OCI-LY7 (cell line): ENCODE measurements around the gene GJD2. TPM values are rescaled to one million over a fixed set of nuclear protein-coding genes. Genes with fewer than 3 reads are reported as not detected.

Source experiments
- BruUV-seq: library from RNA; stranded (reverse); fragments of 400-500 nt; replicated peaks from 2 replicates; lab custom pipeline; 2021; lab: Mats Ljungman, UMichigan
- CTCF ChIA-PET: fragments of 300-600 bp; sonication (Branson Sonifier 250); formaldehyde crosslinking; loops from one replicate; lab custom pipeline; 2022; ENCODE audit warnings: antibody characterized with exemption; ENCODE audit not compliant: unreplicated experiment; lab: Charles Lee
- POLR2A ChIA-PET: fragments of 300-600 bp; sonication (Branson Sonifier 250); formaldehyde crosslinking; loops from one replicate; lab custom pipeline; 2022; ENCODE audit warnings: antibody characterized with exemption; lab: Charles Lee
- DNase-seq: peaks from one replicate; pipeline ENCODE4 v3.0.0-alpha.2; 2015; ENCODE audit warnings: low spot score
- H2AFZ ChIP-seq: fragments of 200-600 bp; sonication (generic), shearing (Covaris generic); 2 replicates; pipeline ENCODE4 v1.6.1; 2014; ENCODE audit warnings: mild to moderate bottlenecking, antibody characterized with exemption, low read length, moderate library complexity
- H3K27ac ChIP-seq: fragments of 200-600 bp; sonication (generic); 2 replicates; pipeline ENCODE4 v1.5.1; 2014; ENCODE audit warnings: mixed run types, low read depth, mild to moderate bottlenecking, moderate library complexity, low read length, inconsistent platforms; ENCODE audit not compliant: poor library complexity, severe bottlenecking
- H3K36me3 ChIP-seq: fragments of 200-600 bp; sonication (generic); 2 replicates; pipeline ENCODE4 v1.6.1; 2014; ENCODE audit warnings: mild to moderate bottlenecking, antibody characterized with exemption, low read length, moderate library complexity, mixed read lengths; ENCODE audit not compliant: insufficient read depth
- H3K4me1 ChIP-seq: fragments of 200-600 bp; sonication (generic); 2 replicates; pipeline ENCODE4 v1.5.1; 2014; ENCODE audit warnings: mild to moderate bottlenecking, low read length; ENCODE audit not compliant: insufficient read depth, poor library complexity, severe bottlenecking
- H3K4me2 ChIP-seq: fragments of 200-600 bp; sonication (generic); 2 replicates; pipeline ENCODE4 v1.6.1; 2014; ENCODE audit warnings: mild to moderate bottlenecking, low read length
- H3K4me3 ChIP-seq: fragments of 200-600 bp; sonication (generic); 2 replicates; pipeline ENCODE4 v1.5.1; 2014; ENCODE audit warnings: mild to moderate bottlenecking, low read depth, low read length; ENCODE audit not compliant: poor library complexity, severe bottlenecking
- H3K79me2 ChIP-seq: fragments of 200-600 bp; sonication (generic); 2 replicates; pipeline ENCODE4 v1.6.1; 2016; ENCODE audit warnings: low read depth, mild to moderate bottlenecking, low read length, moderate library complexity, mixed read lengths; ENCODE audit not compliant: insufficient read depth
- H3K9me2 ChIP-seq: fragments of 200-600 bp; sonication (generic); 2 replicates; pipeline ENCODE4 v1.6.1; 2016; ENCODE audit warnings: mild to moderate bottlenecking, low read length, mixed read lengths; ENCODE audit not compliant: insufficient read depth
- H3K9me3 ChIP-seq: fragments of 200-600 bp; sonication (generic); 2 replicates; pipeline ENCODE4 v1.6.1; 2014; ENCODE audit warnings: mild to moderate bottlenecking, mixed run types, low read length, mixed read lengths
- H4K20me1 ChIP-seq: fragments of 200-600 bp; sonication (generic); 2 replicates; pipeline ENCODE4 v1.6.1; 2014; ENCODE audit warnings: mild to moderate bottlenecking, antibody characterized with exemption, low read length, moderate library complexity, mixed read lengths; ENCODE audit not compliant: insufficient read depth
- EZH2phosphoT487 ChIP-seq: fragments of 200-600 bp; sonication (generic); IDR thresholded peaks from 2 replicates; pipeline ENCODE4 v1.6.1; 2018; ENCODE audit warnings: low read depth, borderline replicate concordance, mild to moderate bottlenecking, mixed run types, antibody characterized with exemption, low read length, moderate library complexity, mixed read lengths
- intact Hi-C: fragments of 100-400 bp; cut with micrococcal nuclease; formaldehyde crosslinking; loops from one replicate; pipeline ENCODE4 v1.10.0; 2022; ENCODE audit not compliant: unreplicated experiment
- total RNA-seq, 2 experiments: library from RNA; depleted of rRNA in 1 of 2; stranded (reverse); fragments of >200 nt in 1 of 2; shearing (Covaris generic) in 1 of 2; gene quantifications; 2 replicates each; pipeline ENCODE4 v1.2.3, GENCODE V29; 2014 to 2022
- TF ChIP-seq, protein P1 (sequence below): fragments of 200-600 bp; sonication (generic); conservative IDR thresholded peaks from 2 replicates; pipeline ENCODE4 v1.5.1; 2014; ENCODE audit warnings: mild to moderate bottlenecking, antibody characterized with exemption, low read length, moderate library complexity, mixed read lengths

The GJD2 gene
- total RNA-seq, 2 experiments from 2014 or later = not detected

DNA sequence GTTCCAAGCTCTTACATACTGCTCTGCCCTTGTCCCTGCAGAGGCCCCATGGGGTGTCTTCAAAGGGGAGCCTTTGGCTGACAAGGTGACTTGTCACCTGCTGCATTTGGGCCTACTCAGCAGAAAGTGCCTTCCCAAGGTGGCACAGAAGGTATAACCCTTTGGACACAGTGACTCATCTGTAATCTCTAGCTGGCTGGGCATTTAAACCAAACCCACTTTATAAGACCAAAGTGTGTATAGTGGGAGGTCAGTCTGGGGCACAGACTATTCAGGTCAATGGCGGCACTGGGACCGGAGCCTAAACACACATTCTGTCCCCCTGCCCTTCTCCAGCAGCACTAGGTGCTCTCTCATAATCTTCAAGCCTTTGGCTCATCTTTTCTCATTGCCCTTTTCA is 35.1 kb downstream of the GJD2 start:
- no peaks in the 10 kb centered on the region for H3K9me2 ChIP-seq
- H3K4me3 ChIP-seq = no peak overlapping the region
- ChIA-PET CTCF (no interaction called here), POLR2A (no interaction called here)
- H3K4me2 ChIP-seq = no peak overlapping the region
- intact Hi-C loops = no loop called here
- no peaks in the 10 kb centered on the region for H4K20me1 ChIP-seq
- TF ChIP-seq EZH2phosphoT487 = no peak
- TF ChIP-seq, protein P1, sequence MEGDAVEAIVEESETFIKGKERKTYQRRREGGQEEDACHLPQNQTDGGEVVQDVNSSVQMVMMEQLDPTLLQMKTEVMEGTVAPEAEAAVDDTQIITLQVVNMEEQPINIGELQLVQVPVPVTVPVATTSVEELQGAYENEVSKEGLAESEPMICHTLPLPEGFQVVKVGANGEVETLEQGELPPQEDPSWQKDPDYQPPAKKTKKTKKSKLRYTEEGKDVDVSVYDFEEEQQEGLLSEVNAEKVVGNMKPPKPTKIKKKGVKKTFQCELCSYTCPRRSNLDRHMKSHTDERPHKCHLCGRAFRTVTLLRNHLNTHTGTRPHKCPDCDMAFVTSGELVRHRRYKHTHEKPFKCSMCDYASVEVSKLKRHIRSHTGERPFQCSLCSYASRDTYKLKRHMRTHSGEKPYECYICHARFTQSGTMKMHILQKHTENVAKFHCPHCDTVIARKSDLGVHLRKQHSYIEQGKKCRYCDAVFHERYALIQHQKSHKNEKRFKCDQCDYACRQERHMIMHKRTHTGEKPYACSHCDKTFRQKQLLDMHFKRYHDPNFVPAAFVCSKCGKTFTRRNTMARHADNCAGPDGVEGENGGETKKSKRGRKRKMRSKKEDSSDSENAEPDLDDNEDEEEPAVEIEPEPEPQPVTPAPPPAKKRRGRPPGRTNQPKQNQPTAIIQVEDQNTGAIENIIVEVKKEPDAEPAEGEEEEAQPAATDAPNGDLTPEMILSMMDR = no peak
- no peaks in the 10 kb centered on the region for H3K4me1 ChIP-seq
- DNase-seq = no peak
- H3K9me3 ChIP-seq = no peaks in the 10 kb centered on the region
- no peak overlapping the region for H2AFZ ChIP-seq
- H3K27ac ChIP-seq = no peak overlapping the region
- H3K36me3 ChIP-seq = no peaks in the 10 kb centered on the region
- H3K79me2 ChIP-seq = no peaks in the 10 kb centered on the region
- no TSS peak for BruUV-seq

DNA sequence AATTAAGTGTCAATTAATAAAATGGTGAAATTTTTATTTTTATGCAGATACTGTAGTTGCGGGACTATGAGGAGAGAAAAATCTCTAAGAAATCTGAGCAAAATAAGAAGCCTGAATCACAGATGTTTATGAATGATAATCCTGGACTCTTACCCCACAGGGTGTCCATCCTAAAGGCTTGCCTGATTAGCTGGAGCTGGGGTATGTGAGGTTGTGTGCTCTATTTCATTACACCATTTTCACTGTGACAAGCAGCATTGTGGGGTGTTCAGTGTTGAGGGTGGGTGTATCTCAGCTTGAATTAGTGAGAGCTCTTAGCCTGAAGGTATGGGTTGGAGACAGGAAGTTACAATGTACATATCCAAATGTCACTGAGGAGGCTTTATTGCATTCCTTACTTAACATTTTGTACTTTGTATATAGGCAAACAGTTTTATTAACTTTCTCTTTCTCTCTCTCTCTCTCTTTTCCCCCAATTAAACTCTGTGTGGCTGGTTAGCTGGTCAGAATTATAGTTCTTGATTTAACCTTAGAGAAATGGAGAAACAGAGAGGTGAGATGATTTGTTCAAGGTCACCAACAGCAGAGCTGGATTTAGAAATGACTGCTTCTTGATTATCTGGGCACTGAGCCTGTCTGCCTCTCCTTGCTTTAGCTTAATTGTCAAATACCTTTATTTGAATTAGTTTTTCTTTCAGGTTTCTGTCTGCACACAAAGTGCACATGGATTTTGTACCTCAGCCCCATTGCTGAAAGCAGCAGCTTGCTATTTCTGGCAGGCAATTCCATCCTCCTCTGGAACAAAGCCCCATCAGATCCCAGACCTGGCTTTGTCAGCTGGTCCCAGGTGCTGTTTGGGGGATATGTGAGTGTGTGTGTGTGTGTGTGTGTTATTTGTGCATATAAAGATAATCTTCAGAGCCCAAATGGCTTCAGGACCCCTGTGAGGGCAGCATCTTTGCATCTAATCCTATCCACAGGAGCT is 35.8 kb downstream of the GJD2 start:
- intact Hi-C loops = no loop called here
- no peak for DNase-seq
- no peak overlapping the region for H3K27ac ChIP-seq
- no peaks in the 10 kb centered on the region for H3K36me3 ChIP-seq
- no peak for TF ChIP-seq EZH2phosphoT487
- TF ChIP-seq, protein P1 = no peak
- H3K9me3 ChIP-seq = no peaks in the 10 kb centered on the region
- POLR2A ChIA-PET = interaction anchor here (0.6 kb wide), 1 partner anchor 125 kb away, joined by 5 read pairs; no protein-coding TSS in a partner anchor
- CTCF ChIA-PET = no interaction called here
- BruUV-seq = no TSS peak
- no peaks in the 10 kb centered on the region for H4K20me1 ChIP-seq
- no peaks in the 10 kb centered on the region for H3K79me2 ChIP-seq
- H3K9me2 ChIP-seq = no peaks in the 10 kb centered on the region
- no peak overlapping the region for H2AFZ ChIP-seq
- no peak overlapping the region for H3K4me3 ChIP-seq
- H3K4me1 ChIP-seq = no peaks in the 10 kb centered on the region
- no peak overlapping the region for H3K4me2 ChIP-seq

DNA sequence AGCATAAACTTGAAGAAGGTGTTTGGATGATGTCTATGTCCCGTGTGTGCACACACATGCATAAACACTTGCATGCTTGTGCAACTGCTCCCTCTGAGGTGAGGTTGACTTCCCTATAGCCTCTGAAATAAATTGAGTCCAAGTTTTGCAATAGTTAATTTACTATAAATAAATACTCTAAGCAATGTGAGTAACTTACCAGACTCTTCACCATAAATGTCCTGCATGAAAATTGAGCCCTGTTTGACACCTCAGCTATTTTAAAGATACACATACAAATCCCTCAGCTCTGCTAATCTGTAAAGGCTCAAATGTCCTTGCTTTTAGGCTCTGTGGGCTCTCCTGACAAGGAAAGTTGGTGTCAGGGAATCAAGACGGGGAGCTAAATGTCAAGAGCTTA is 37.1 kb downstream of the GJD2 start:
- CTCF ChIA-PET = no interaction called here

More for the DNA sequence above, 37.1 kb downstream of the GJD2 start:
- no peak overlapping the region for H3K4me2 ChIP-seq
- POLR2A ChIA-PET = interaction anchor here (0.7 kb wide), 1 partner anchor 19 kb away, joined by 3 read pairs; no protein-coding TSS in a partner anchor
- DNase-seq = no peak
- H4K20me1 ChIP-seq = no peaks in the 10 kb centered on the region
- H3K9me2 ChIP-seq = no peaks in the 10 kb centered on the region
- intact Hi-C loops = no loop called here
- H3K4me1 ChIP-seq = no peaks in the 10 kb centered on the region
- H2AFZ ChIP-seq = no peak overlapping the region
- BruUV-seq = no TSS peak
- H3K27ac ChIP-seq = no peak overlapping the region
- no peaks in the 10 kb centered on the region for H3K36me3 ChIP-seq
- H3K9me3 ChIP-seq = no peaks in the 10 kb centered on the region
- TF ChIP-seq EZH2phosphoT487 = no peak
- TF ChIP-seq, protein P1 = no peak
- no peak overlapping the region for H3K4me3 ChIP-seq
- H3K79me2 ChIP-seq = no peaks in the 10 kb centered on the region
